Measurements from ENCODE around the gene DLG1.

The DLG1 gene

DNA sequence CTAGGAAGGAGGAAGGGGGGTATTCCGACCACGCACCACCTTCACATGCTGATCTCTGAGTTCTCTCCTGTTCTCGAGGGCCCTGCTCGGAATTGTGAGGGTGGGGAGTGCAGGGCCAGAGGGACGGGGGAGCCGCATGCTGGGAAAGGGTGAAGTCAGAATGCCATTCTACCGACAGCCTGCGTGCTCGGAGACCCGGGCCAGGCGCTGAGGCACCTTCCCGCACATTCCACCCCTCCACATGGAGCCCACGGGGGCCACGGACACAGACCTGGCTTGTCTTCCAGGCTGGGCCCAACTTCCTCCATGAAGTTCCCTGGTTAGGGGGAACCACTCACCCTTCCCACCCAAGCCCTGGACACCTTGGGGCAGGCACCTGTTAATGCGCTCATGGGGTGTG, 301.1 kb downstream of the DLG1 start:
- TF ChIP-seq, protein P1, sequence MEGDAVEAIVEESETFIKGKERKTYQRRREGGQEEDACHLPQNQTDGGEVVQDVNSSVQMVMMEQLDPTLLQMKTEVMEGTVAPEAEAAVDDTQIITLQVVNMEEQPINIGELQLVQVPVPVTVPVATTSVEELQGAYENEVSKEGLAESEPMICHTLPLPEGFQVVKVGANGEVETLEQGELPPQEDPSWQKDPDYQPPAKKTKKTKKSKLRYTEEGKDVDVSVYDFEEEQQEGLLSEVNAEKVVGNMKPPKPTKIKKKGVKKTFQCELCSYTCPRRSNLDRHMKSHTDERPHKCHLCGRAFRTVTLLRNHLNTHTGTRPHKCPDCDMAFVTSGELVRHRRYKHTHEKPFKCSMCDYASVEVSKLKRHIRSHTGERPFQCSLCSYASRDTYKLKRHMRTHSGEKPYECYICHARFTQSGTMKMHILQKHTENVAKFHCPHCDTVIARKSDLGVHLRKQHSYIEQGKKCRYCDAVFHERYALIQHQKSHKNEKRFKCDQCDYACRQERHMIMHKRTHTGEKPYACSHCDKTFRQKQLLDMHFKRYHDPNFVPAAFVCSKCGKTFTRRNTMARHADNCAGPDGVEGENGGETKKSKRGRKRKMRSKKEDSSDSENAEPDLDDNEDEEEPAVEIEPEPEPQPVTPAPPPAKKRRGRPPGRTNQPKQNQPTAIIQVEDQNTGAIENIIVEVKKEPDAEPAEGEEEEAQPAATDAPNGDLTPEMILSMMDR (IDR thresholded peaks at IDR 0.05; ENCODE audit: low read depth, low read length): no peak
- no peak for DNase-seq

DNA sequence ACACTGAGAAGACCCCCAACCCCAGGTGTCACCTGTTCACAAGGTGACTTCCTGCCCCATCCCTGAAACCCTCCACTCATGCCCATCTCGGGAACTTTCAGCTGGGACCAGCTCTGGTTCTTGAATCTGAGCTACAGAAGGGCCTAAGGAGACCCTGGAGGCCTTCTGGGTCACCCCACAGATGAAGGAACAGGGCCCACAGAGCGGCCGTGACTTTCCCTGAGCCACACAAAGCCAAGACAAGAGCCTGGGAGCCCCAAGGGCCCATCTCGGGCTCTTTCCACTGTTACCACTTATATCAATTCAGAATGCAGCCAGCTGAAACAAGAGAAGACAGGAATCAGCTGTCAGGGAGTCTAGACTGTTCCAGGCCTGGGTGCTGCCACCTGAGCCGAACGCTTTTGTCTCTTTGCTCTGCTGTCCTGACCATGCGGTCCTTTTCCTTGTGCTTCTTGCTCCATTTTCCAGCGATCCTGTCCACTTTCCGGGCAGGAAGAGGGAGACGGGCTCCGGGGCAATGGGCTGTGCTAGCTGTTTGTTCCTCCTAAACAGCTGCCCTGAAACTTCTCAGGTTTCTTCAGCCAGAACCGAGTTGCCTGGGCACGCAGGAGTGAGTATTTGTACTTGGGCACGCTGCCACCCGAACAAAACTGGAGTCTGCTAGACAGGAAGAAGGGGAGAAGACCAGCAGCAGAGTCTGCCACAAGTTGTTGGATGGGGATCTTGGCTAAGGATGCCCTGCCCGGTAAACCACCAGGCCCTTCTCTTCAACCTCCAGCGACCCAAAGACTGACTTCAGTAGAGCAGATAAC, 301.8 kb downstream of the DLG1 start:
- DNase-seq: no peak
- no peaks in the 10 kb centered on the region for H3K9me3 ChIP-seq
- H3K4me3 ChIP-seq (ENCODE audit: low read depth, low read length): no peak overlapping the region
- no peaks in the 10 kb centered on the region for H3K27me3 ChIP-seq
- H3K36me3 ChIP-seq: no peaks in the 10 kb centered on the region
- no peaks in the 10 kb centered on the region for H3K4me1 ChIP-seq
- TF ChIP-seq, protein P1 (IDR thresholded peaks at IDR 0.05; ENCODE audit: low read depth, low read length): no peak

More for the DNA sequence above, 301.1 kb downstream of the DLG1 start:
- H3K4me1 ChIP-seq: no peaks in the 10 kb centered on the region
- H3K27me3 ChIP-seq: no peaks in the 10 kb centered on the region
- no peak overlapping the region for H3K4me3 ChIP-seq (ENCODE audit: low read depth, low read length)
- H3K36me3 ChIP-seq: no peaks in the 10 kb centered on the region
- H3K9me3 ChIP-seq: no peaks in the 10 kb centered on the region

DNA sequence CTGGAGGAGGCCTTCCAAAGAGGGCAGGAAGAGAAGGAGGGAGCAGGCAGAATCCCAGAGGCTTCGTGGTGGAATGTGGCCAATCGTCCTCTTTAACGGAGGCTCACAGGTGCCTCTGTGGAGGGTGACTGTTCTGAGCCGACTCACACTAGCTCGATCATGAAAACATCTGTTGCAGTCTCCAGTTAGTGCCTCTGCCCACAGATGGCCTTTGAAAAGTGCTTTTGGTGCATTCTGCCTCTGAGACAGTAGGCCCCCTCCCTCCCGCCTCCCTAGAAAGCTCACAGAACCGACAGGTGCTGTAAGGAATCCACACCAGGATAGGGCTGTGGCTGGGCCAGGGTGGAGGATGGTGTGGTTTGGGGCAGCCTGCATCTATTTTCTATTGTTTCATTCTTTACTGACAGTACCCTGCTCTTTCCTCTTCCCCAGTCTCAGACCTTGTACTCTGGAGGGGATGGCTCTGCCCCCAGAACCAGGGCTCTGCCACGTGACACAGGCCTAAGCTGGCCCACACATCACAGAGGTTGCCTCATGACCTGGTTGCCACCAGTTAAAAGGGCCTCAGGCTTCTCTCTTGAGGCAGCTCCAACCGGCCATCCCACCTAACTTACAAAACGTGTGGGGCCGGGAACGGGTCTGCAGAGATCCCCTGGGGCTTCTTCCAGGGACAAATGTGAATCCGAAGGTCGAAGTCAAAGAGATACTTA, 302.6 kb downstream of the DLG1 start:
- DNase-seq: no peak
- Histone ChIP-seq H3K27me3 (no peaks in the 10 kb centered on the region), H3K4me3 (ENCODE audit: low read depth, low read length) (no peak overlapping the region), H3K4me1 (no peaks in the 10 kb centered on the region), H3K9me3 (no peaks in the 10 kb centered on the region), H3K36me3 (no peaks in the 10 kb centered on the region)
- TF ChIP-seq, protein P1 (IDR thresholded peaks at IDR 0.05; ENCODE audit: low read depth, low read length): no peak

DNA sequence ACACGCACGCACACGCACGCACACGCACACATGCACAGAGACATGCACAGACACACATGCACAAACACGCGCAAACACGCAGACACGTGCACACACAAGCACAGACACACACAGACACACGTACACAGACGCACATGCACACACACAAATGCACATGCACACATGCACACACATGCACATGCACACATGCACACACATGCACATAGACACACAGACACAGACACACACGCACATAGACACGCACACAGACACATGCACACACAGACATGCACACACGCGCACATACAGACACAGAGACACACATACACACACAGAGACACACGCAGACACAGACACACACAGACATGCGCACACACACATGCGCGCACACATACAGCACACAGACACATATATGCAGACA, 303.4 kb downstream of the DLG1 start:
- no peaks in the 10 kb centered on the region for H3K27me3 ChIP-seq
- no peak overlapping the region for H3K4me3 ChIP-seq (ENCODE audit: low read depth, low read length)
- TF ChIP-seq, protein P1 (IDR thresholded peaks at IDR 0.05; ENCODE audit: low read depth, low read length): no peak
- H3K36me3 ChIP-seq: no peaks in the 10 kb centered on the region
- no peaks in the 10 kb centered on the region for H3K4me1 ChIP-seq
- H3K9me3 ChIP-seq: no peaks in the 10 kb centered on the region
- no peak for DNase-seq

DNA sequence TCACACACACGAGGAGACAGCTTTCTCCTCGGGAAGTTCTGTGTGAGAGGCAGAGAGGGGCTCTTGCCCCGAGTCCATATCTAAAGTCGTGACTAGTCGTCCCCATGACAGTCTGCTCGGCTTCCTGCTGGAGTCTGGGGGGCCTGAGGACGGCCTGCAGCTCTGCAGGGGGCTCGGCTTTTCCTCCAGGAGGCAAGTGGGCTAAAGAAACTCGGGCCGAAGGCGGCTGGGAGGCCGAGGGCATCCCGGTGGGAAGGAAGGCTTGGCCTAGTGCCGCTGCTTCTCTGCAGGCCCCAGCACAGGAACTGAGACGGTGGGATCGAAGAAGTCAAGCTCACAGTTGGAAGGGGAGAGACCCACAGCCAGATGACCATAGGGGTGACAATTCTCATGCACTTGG, 304.4 kb downstream of the DLG1 start:
- H3K27me3 ChIP-seq: no peaks in the 10 kb centered on the region
- H3K4me3 ChIP-seq (ENCODE audit: low read depth, low read length): no peak overlapping the region
- H3K36me3 ChIP-seq: no peaks in the 10 kb centered on the region
- TF ChIP-seq, protein P1 (IDR thresholded peaks at IDR 0.05; ENCODE audit: low read depth, low read length): no peak
- no peaks in the 10 kb centered on the region for H3K4me1 ChIP-seq
- no peak for DNase-seq
- no peaks in the 10 kb centered on the region for H3K9me3 ChIP-seq
